HEK293 (cell line): Measurements from ENCODE around the gene NPTXR.
A peak's percentile ranks its signal among the peaks of the same experiment; 100 is the strongest.
"Not testable (repeated sequence)": the region's sequence is repeated elsewhere in the genome, so short reads cannot be mapped to it uniquely, and the experiment has no call there.

Source experiments
- CTCF ChIA-PET: fragments of 350-600 bp; formaldehyde crosslinking; extraction: SDS; loops from one replicate; lab custom pipeline; 2021; ENCODE audit warnings: antibody characterized with exemption; lab: Yijun Ruan, JAX
- POLR2A ChIA-PET: fragments of 300-600 bp; formaldehyde crosslinking; extraction: SDS; loops from one replicate; lab custom pipeline; 2020; ENCODE audit warnings: antibody characterized with exemption, inconsistent platforms; lab: Yijun Ruan, JAX
- H3K27ac ChIP-seq: fragments of 200-500 bp; sonication (Bioruptor generic); 2 replicates; pipeline ENCODE4 v1.5.1; 2014; ENCODE audit warnings: low read depth, low read length, control low read depth, inconsistent platforms; ENCODE audit errors: extremely low read depth
- H3K36me3 ChIP-seq, 2 experiments: fragments of 200-500 bp in 1 of 2; sonication (Bioruptor generic) in 1 of 2; 1 replicate in 1 of 2; 2 replicates in 1 of 2; pipeline ENCODE4 v1.5.1; 2014 to 2017; ENCODE audit warnings: inconsistent platforms in 2 of 2, low read length in 2 of 2; ENCODE audit not compliant: control insufficient read depth in 2 of 2, insufficient read depth in 1 of 2
- H3K4me1 ChIP-seq: fragments of 200-500 bp; sonication (Bioruptor generic); 2 replicates; pipeline ENCODE4 v1.5.1; 2014; ENCODE audit warnings: mild to moderate bottlenecking, low read length, inconsistent platforms; ENCODE audit not compliant: control insufficient read depth, insufficient read depth
- H3K4me3 ChIP-seq: 2 replicates; pipeline ENCODE4 v1.5.1; 2011; ENCODE audit warnings: low read depth, mild to moderate bottlenecking, control low read depth, low read length, moderate library complexity
- H3K9me3 ChIP-seq: fragments of 200-500 bp; sonication (Bioruptor generic); 2 replicates; pipeline ENCODE4 v1.5.1; 2014; ENCODE audit warnings: low read depth, low read length, inconsistent platforms; ENCODE audit not compliant: control insufficient read depth, insufficient read depth
- KLF17 ChIP-seq: fragments of 450-650 bp; formaldehyde crosslinking; IDR thresholded peaks from 2 replicates; pipeline ENCODE4 v1.5.1; 2016; ENCODE audit warnings: missing biosample characterization, missing genetic modification characterization
- YY1 ChIP-seq: fragments of 450-650 bp; formaldehyde crosslinking; IDR thresholded peaks from 2 replicates; pipeline ENCODE4 v1.5.1; 2018; ENCODE audit warnings: missing biosample characterization, missing genetic modification characterization
- ZFHX2 ChIP-seq: fragments of 450-650 bp; formaldehyde crosslinking; conservative IDR thresholded peaks from 2 replicates; pipeline ENCODE4 v1.5.1; 2016; ENCODE audit warnings: missing biosample characterization, missing genetic modification characterization
- ZNF10 ChIP-seq: fragments of 450-650 bp; formaldehyde crosslinking; IDR thresholded peaks from 2 replicates; pipeline ENCODE4 v1.5.1; 2017; ENCODE audit warnings: missing biosample characterization, missing genetic modification characterization
- ZNF184 ChIP-seq: fragments of 450-650 bp; IDR thresholded peaks from 2 replicates; pipeline ENCODE4 v1.5.1; 2018; ENCODE audit warnings: missing biosample characterization, mild to moderate bottlenecking, missing genetic modification characterization
- ZNF19 ChIP-seq: fragments of 450-650 bp; formaldehyde crosslinking; IDR thresholded peaks from 2 replicates; pipeline ENCODE4; 2016; ENCODE audit warnings: missing biosample characterization, missing genetic modification characterization, low read depth
- ZNF223 ChIP-seq: fragments of 450-650 bp; formaldehyde crosslinking; IDR thresholded peaks from 2 replicates; pipeline ENCODE4 v1.5.1; 2016; ENCODE audit warnings: missing biosample characterization, missing genetic modification characterization
- ZNF26 ChIP-seq: fragments of 450-650 bp; formaldehyde crosslinking; IDR thresholded peaks from 2 replicates; pipeline ENCODE4 v1.5.1; 2016; ENCODE audit warnings: missing biosample characterization, missing genetic modification characterization
- ZNF404 ChIP-seq: fragments of 450-650 bp; formaldehyde crosslinking; IDR thresholded peaks from 2 replicates; pipeline ENCODE4 v1.5.1; 2017; ENCODE audit warnings: missing biosample characterization, missing genetic modification characterization
- ZNF433 ChIP-seq: fragments of 450-650 bp; formaldehyde crosslinking; IDR thresholded peaks from 2 replicates; pipeline ENCODE4 v1.5.1; 2016; ENCODE audit warnings: missing biosample characterization, missing genetic modification characterization, low read depth
- ZNF501 ChIP-seq: fragments of 450-650 bp; formaldehyde crosslinking; IDR thresholded peaks from 2 replicates; pipeline ENCODE4 v1.5.1; 2016; ENCODE audit warnings: missing biosample characterization, missing genetic modification characterization
- ZNF518A ChIP-seq: fragments of 450-650 bp; formaldehyde crosslinking; conservative IDR thresholded peaks from 2 replicates; pipeline ENCODE4 v1.5.1; 2016; ENCODE audit warnings: low read depth, missing biosample characterization, missing genetic modification characterization
- ZNF521 ChIP-seq: fragments of 450-650 bp; formaldehyde crosslinking; IDR thresholded peaks from 2 replicates; pipeline ENCODE4 v1.5.1; 2017; ENCODE audit warnings: missing biosample characterization, mild to moderate bottlenecking, missing genetic modification characterization
- ZNF555 ChIP-seq: fragments of 450-650 bp; formaldehyde crosslinking; conservative IDR thresholded peaks from 2 replicates; pipeline ENCODE4 v1.5.1; 2017; ENCODE audit warnings: missing biosample characterization, mild to moderate bottlenecking, missing genetic modification characterization, inconsistent platforms
- ZNF560 ChIP-seq: fragments of 450-650 bp; formaldehyde crosslinking; IDR thresholded peaks from 2 replicates; pipeline ENCODE4 v1.5.1; 2017; ENCODE audit warnings: missing biosample characterization, missing genetic modification characterization, borderline replicate concordance
- ZNF629 ChIP-seq: fragments of 450-650 bp; formaldehyde crosslinking; IDR thresholded peaks from 2 replicates; pipeline ENCODE4 v1.5.1; 2017; ENCODE audit warnings: missing biosample characterization, missing genetic modification characterization
- ZNF654 ChIP-seq: fragments of 450-650 bp; formaldehyde crosslinking; IDR thresholded peaks from 2 replicates; pipeline ENCODE4 v1.5.1; 2016; ENCODE audit warnings: low read depth, missing biosample characterization, missing genetic modification characterization
- ZNF791 ChIP-seq: fragments of 450-650 bp; formaldehyde crosslinking; IDR thresholded peaks from 2 replicates; pipeline ENCODE4 v1.5.1; 2016; ENCODE audit warnings: missing biosample characterization, missing genetic modification characterization
- TF ChIP-seq, protein P1 (sequence below): fragments of 450-650 bp; formaldehyde crosslinking; IDR thresholded peaks from 2 replicates; pipeline ENCODE4 v1.5.1; 2017; ENCODE audit warnings: missing biosample characterization, missing genetic modification characterization
- TF ChIP-seq, protein P2 (sequence below): fragments of 450-650 bp; formaldehyde crosslinking; IDR thresholded peaks from 2 replicates; pipeline ENCODE4 v1.5.1; 2016; ENCODE audit warnings: missing biosample characterization, missing genetic modification characterization
- TF ChIP-seq, protein P3 (sequence below): fragments of 450-650 bp; IDR thresholded peaks from 2 replicates; pipeline ENCODE4 v1.5.1; 2018; ENCODE audit warnings: missing biosample characterization, missing genetic modification characterization

The NPTXR gene

GRCh38 chr22:38815842-38816241, 28.0 kb downstream of the NPTXR start (continued):
- TF ChIP-seq ZNF26 (no peak), ZNF19 (no peak), YY1 (no peak)

DNA sequence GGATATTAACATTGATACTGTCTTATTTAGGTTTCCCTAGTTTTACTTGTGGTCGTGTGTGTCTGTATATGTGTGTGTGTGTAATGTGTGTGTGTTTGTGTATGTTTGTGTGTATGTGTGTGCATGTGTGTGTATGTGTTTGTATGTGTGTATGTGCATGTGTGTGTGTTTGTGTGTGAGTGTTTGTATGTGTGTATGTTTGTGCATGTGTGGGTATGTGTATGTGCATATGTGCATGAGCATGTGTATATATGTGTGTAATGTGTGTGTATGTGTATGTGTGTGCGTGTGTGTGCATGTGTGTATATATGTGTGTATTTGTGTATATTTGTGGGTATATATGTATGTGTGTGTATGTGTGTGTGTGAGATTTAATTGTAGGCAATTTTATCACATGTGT, 32.6 kb downstream of the NPTXR start:
- H3K36me3 ChIP-seq, result no peaks in the 10 kb centered on the region; a peak in 1 of 3 replicates
- H3K4me3 ChIP-seq, result no peak overlapping the region
- no peaks in the 10 kb centered on the region for H3K4me1 ChIP-seq
- CTCF ChIA-PET, result no interaction called here
- TF ChIP-seq KLF17 (no peak), ZFHX2 (tag by site-specific recombination) (no peak), ZNF19 (no peak), ZNF521 (peak; percentile 51; the same call in 1 of the 2 replicates), ZNF791 (no peak), ZNF184 (tag by site-specific recombination) (no peak), ZNF10 (tag by site-specific recombination) (no peak), ZNF223 (tag by site-specific recombination) (no peak)
- TF ChIP-seq, protein P1, sequence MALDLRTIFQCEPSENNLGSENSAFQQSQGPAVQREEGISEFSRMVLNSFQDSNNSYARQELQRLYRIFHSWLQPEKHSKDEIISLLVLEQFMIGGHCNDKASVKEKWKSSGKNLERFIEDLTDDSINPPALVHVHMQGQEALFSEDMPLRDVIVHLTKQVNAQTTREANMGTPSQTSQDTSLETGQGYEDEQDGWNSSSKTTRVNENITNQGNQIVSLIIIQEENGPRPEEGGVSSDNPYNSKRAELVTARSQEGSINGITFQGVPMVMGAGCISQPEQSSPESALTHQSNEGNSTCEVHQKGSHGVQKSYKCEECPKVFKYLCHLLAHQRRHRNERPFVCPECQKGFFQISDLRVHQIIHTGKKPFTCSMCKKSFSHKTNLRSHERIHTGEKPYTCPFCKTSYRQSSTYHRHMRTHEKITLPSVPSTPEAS (tag by site-specific recombination), result peak; percentile 95
- TF ChIP-seq, protein P2, sequence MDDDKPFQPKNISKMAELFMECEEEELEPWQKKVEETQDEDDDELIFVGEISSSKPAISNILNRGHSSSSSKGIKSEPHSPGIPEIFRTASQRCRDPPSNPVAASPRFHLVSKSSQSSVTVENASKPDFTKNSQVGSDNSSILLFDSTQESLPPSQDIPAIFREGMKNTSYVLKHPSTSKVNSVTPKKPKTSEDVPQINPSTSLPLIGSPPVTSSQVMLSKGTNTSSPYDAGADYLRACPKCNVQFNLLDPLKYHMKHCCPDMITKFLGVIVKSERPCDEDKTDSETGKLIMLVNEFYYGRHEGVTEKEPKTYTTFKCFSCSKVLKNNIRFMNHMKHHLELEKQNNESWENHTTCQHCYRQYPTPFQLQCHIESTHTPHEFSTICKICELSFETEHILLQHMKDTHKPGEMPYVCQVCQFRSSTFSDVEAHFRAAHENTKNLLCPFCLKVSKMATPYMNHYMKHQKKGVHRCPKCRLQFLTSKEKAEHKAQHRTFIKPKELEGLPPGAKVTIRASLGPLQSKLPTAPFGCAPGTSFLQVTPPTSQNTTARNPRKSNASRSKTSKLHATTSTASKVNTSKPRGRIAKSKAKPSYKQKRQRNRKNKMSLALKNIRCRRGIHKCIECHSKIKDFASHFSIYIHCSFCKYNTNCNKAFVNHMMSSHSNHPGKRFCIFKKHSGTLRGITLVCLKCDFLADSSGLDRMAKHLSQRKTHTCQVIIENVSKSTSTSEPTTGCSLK (tag by site-specific recombination), result no peak
- TF ChIP-seq, protein P3, sequence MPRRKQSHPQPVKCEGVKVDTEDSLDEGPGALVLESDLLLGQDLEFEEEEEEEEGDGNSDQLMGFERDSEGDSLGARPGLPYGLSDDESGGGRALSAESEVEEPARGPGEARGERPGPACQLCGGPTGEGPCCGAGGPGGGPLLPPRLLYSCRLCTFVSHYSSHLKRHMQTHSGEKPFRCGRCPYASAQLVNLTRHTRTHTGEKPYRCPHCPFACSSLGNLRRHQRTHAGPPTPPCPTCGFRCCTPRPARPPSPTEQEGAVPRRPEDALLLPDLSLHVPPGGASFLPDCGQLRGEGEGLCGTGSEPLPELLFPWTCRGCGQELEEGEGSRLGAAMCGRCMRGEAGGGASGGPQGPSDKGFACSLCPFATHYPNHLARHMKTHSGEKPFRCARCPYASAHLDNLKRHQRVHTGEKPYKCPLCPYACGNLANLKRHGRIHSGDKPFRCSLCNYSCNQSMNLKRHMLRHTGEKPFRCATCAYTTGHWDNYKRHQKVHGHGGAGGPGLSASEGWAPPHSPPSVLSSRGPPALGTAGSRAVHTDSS (tag by site-specific recombination), result no peak
- POLR2A ChIA-PET, result no interaction called here
- H3K27ac ChIP-seq, result no peak overlapping the region
- H3K9me3 ChIP-seq, result no peaks in the 10 kb centered on the region

DNA sequence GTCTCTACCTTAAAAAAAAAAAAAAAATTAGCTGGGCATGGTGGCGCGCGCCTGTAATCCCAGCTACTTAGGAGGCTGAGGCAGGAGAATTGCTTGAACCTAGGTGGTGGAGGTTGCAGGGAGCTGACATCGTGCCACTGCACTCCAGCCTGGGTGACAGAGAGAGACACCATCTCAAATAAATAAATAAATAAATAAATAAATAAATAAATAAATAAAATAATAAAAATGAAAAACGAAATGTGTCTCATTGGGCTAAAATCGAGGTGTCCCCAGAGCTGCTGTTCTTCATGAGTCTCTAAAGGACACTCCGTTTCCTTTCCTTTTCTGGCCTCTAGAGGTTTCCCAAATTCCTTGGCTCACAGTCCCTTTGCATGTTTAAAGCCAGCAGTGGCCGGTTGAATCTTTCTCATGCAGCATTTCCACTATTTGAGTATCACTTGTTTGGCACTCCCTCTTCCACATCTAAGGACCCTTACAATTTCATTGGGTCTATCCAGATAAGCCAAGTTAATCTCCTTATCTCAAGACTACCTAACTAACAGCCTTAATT, 38.7 kb downstream of the NPTXR start:
- H3K4me3 ChIP-seq, H3K36me3 ChIP-seq, POLR2A ChIA-PET, H3K4me1 ChIP-seq, H3K27ac ChIP-seq, H3K9me3 ChIP-seq: not testable (repeated sequence)
- CTCF ChIA-PET, result interaction anchor here (2.7 kb wide), 1 partner anchor 39 kb away, joined by 11 read pairs; no protein-coding TSS in a partner anchor
- TF ChIP-seq ZNF560 (tag by site-specific recombination) (peak; percentile 84; the same call in 1 of the 2 replicates), ZNF518A (tag by site-specific recombination) (peak; percentile 90), ZNF501 (0 out of 2 replicates have a peak, but pooled peaks have one; percentile 39), ZNF404 (tag by site-specific recombination) (0 out of 2 replicates have a peak, but pooled peaks have one; percentile 45), ZNF629 (tag by site-specific recombination) (peak; percentile 52; the same call in 1 of the 2 replicates), ZNF654 (tag by site-specific recombination) (peak; percentile 16), ZNF433 (peak; percentile 59; the same call in 1 of the 2 replicates), ZNF555 (peak; percentile 72)
